ENCODE results near the gene SHOC1.
"Not testable (repeated sequence)": the region's sequence is repeated elsewhere in the genome, so short reads cannot be mapped to it uniquely, and the experiment has no call there.

Gene SHOC1

GRCh38 chr9:111807197-111807596, 12.5 kb upstream of the SHOC1 start:
- DNase-seq = no peak
- in situ Hi-C loops (cut with MboI; ENCODE audit: low pct_unique_long_range_greater_than_20kb, low sequenced_read_pairs) = no loop called here

- in situ Hi-C loops (cut with MboI; ENCODE audit: low pct_unique_long_range_greater_than_20kb, low sequenced_read_pairs) = no loop called here
- no peak for DNase-seq
Observed at GRCh38 chr9:111806259-111806658, 11.5 kb upstream of the SHOC1 start.

DNA sequence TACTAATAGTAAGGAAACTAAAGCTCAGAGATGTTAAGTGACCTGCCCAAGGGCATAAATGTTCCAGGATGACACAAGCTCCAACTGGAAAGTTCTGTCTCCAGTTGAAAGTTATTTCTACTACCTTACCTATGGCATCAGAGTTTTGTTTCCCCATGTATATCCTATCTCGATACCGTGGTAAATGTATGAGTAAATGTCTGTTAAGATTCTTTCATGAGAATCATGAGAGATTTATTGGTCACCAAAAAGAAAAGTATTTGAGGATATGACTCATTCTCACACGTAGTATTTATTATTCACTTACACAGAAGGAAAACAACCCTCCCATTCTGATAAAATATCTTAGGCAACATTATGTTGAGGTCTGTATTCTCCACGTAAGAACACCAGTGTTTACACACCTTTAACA, 11.1 kb upstream of the SHOC1 start:
- no peak for DNase-seq
- in situ Hi-C loops (cut with MboI; ENCODE audit: low pct_unique_long_range_greater_than_20kb, low sequenced_read_pairs) = no loop called here

DNA sequence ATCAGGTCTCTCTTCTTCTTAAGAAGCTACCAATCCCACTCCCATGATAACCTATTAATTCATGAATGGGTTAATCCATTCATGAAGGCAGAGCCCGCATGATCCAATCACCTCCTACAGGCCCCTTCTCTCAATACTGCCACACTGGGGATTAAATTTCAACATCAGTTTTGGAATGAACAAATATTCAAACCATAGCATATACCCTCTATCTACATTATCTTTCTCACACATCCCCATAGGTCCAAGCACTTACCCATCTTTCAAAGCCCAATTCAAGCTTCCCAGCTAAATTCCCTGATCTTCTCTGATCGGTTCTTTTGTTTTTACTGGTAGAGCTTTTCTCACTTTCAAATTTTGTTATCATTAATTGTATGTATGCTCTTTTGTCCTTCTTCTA, 10.5 kb upstream of the SHOC1 start:
- in situ Hi-C loops (cut with MboI; ENCODE audit: low pct_unique_long_range_greater_than_20kb, low sequenced_read_pairs) = no loop called here

DNA sequence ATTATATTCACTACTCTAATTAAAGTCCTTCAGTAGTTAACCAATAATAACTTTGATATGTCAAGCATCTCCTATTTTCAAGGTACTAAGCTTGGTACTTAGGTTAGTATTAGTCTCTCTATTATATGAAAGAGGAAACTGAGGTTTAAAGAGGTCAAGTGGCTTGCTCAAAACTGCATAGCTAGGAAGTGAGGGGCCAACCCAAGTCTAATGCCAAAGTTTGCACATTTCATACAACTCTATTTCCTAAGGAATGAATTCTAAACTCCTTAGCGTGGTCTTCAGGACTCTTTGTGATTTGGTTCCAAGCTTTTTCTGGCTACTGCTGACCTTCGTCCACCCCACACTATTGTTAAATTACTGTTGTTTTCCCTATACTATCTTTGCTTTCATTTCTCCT, 9.9 kb upstream of the SHOC1 start:
- DNase-seq = no peak
- in situ Hi-C loops (cut with MboI; ENCODE audit: low pct_unique_long_range_greater_than_20kb, low sequenced_read_pairs) = no loop called here

More for the DNA sequence above, 10.5 kb upstream of the SHOC1 start:
- DNase-seq = no peak

- no peak for DNase-seq
- in situ Hi-C loops (cut with MboI; ENCODE audit: low pct_unique_long_range_greater_than_20kb, low sequenced_read_pairs) = no loop called here
Observed at GRCh38 chr9:111803924-111804323, 9.2 kb upstream of the SHOC1 start.

GRCh38 chr9:111799915-111800526, 5.3 kb upstream of the SHOC1 start:
- in situ Hi-C loops (cut with MboI; ENCODE audit: low pct_unique_long_range_greater_than_20kb, low sequenced_read_pairs) = loop anchor here (25.0 kb wide), 1 partner anchor 562 kb away; no protein-coding TSS in a partner anchor
- DNase-seq = no peak

DNA sequence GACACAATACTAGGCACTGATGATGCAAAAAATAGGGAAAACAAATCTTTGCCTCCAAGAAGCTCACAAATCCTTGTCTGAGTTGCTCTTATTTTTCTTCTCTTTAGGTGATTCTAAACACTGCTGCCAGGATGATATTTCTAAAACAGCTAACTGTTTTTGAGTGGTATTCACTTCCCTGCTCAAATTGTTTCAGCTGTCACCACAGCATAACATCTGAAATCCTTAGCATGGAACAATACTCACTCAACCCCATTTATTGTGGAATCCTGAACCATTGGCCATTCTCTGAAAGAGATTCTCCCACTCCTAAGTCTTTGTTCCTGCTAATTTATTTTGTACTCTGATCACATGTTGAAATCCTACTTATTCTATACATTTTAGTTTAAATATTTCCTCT, 4.8 kb upstream of the SHOC1 start:
- no peak for DNase-seq
- in situ Hi-C loops (cut with MboI; ENCODE audit: low pct_unique_long_range_greater_than_20kb, low sequenced_read_pairs) = loop anchor here (25.0 kb wide), 1 partner anchor 563 kb away; no protein-coding TSS in a partner anchor

DNA sequence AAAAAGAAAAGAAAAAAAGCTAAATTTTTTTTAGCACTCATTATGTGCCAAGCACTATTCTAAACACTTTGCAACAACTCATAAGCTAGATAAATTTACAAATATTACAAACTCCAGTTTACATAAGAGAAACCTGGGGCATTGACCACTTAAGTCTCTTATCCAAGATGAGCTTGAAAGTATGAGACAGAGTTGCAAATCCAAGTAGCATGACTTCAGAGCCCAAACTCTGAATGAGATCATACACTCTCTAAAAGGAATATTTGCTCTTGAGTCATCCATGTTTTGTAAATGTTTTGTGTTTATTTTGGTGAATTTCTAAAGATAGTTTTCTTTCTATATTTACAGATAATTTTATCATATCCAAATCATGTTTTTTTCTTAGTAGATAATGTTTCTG, 4.0 kb upstream of the SHOC1 start:
- in situ Hi-C loops (cut with MboI; ENCODE audit: low pct_unique_long_range_greater_than_20kb, low sequenced_read_pairs) = loop anchor here (25.0 kb wide), 1 partner anchor 564 kb away; no protein-coding TSS in a partner anchor
- no peak for DNase-seq

DNA sequence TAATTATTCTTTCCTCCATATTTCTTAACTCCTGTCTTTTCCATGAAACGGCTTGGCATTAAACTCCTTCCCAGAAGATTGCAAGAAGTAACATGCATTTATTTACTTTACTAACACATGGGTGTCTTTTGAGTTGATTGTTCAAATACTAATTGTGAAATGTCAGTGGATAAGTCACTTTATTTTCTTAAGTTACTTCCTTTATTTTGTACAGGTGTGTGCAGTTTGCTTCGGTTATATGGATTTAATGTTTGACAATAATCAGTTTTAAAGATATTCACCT, 761 bp upstream of the SHOC1 start:
- in situ Hi-C loops (cut with MboI; ENCODE audit: low pct_unique_long_range_greater_than_20kb, low sequenced_read_pairs) = loop anchor here (25.0 kb wide), 1 partner anchor 567 kb away; no protein-coding TSS in a partner anchor
- no peak for DNase-seq

DNA sequence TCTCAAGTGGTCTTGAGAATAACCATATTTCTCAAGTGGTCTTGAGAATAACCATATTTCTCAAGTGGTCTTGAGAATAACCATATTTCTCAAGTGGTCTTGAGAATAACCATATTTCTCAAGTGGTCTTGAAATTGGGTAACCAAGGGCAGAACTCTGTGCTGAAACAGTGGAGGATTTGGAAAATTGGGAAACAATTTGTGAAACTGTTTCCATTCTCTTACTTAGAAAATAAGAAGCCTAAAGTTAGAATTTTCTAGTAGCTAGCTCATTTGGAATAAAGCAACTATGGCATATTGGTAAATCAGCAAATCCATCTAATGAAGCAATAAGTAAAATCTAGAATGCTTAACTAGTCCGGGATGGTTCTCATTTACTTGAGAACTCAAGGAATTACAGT, 2.9 kb downstream of the SHOC1 start:
- not testable (repeated sequence) for DNase-seq
- in situ Hi-C loops (cut with MboI; ENCODE audit: low pct_unique_long_range_greater_than_20kb, low sequenced_read_pairs) = loop anchor here (25.0 kb wide), 1 partner anchor 570 kb away; no protein-coding TSS in a partner anchor

- in situ Hi-C loops (cut with MboI; ENCODE audit: low pct_unique_long_range_greater_than_20kb, low sequenced_read_pairs) = loop anchor here (25.0 kb wide), 1 partner anchor 572 kb away; no protein-coding TSS in a partner anchor
- DNase-seq = no peak
Observed at GRCh38 chr9:111789881-111790280, 4.9 kb downstream of the SHOC1 start.

GRCh38 chr9:111783857-111784256, 10.9 kb downstream of the SHOC1 start:
- no peak for DNase-seq
- in situ Hi-C loops (cut with MboI; ENCODE audit: low pct_unique_long_range_greater_than_20kb, low sequenced_read_pairs) = loop anchor here (25.0 kb wide), 1 partner anchor 578 kb away; no protein-coding TSS in a partner anchor

- in situ Hi-C loops (cut with MboI; ENCODE audit: low pct_unique_long_range_greater_than_20kb, low sequenced_read_pairs) = loop anchor here (25.0 kb wide), 1 partner anchor 579 kb away; no protein-coding TSS in a partner anchor
- no peak for DNase-seq
Observed at GRCh38 chr9:111783424-111783823, 11.3 kb downstream of the SHOC1 start.

DNA sequence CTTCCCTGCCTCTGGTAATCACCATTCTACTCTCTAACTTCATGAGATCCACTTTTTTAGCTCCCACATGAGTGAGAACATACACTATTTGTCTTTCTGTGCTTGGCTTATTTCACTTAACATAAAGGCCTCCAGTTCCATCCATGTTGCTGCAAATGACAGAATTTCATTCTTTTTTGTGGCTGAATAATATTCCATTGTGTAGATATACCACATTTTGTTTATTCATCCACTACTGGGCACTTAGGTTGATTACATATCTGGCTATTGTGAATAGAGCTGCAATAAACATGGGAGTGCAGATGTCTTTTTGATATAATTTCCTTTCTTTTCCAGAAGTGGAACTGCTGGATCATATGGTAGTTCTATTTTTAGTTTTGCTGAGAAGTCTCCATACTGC, 28.7 kb downstream of the SHOC1 start:
- in situ Hi-C loops (cut with MboI; ENCODE audit: low pct_unique_long_range_greater_than_20kb, low sequenced_read_pairs) = loop anchor here (25.0 kb wide), 1 partner anchor 321 kb away; no protein-coding TSS in a partner anchor

GRCh38 chr9:111762556-111762955, 32.2 kb downstream of the SHOC1 start:
- no peak for DNase-seq
- in situ Hi-C loops (cut with MboI; ENCODE audit: low pct_unique_long_range_greater_than_20kb, low sequenced_read_pairs) = loop anchor here (25.0 kb wide), 1 partner anchor 325 kb away; no protein-coding TSS in a partner anchor

More for the DNA sequence above, 28.7 kb downstream of the SHOC1 start:
- DNase-seq = no peak

- in situ Hi-C loops (cut with MboI; ENCODE audit: low pct_unique_long_range_greater_than_20kb, low sequenced_read_pairs) = loop anchor here (25.0 kb wide), 1 partner anchor 327 kb away; no protein-coding TSS in a partner anchor
- DNase-seq = peak; percentile 85
Observed at GRCh38 chr9:111759762-111760639, 34.7 kb downstream of the SHOC1 start.

DNA sequence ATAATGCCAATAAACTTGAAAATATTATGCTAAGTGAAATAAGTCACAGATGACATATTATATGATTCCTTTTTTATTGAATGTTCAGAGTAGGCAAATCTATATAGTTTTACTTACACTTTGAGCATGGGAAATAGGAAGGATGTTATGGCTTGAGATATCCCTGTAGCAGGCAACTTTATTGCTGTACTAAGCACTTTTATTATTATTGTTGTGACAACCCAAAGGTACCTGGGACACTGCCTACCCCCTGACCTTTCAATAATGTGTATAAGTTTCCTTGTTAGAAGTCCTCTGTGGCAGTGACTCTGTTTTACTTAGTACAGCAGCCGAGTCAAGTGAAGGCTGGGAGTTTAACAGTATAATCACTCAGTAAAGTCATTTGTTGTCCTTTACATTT, 39.9 kb downstream of the SHOC1 start:
- in situ Hi-C loops (cut with MboI; ENCODE audit: low pct_unique_long_range_greater_than_20kb, low sequenced_read_pairs) = loop anchor here (25.0 kb wide), 1 partner anchor 333 kb away; no protein-coding TSS in a partner anchor
- DNase-seq = no peak

- no peak for DNase-seq
Observed at GRCh38 chr9:111752455-111752854, 42.3 kb downstream of the SHOC1 start.

More at GRCh38 chr9:111752455-111752854, 42.3 kb downstream of the SHOC1 start:
- in situ Hi-C loops (cut with MboI; ENCODE audit: low pct_unique_long_range_greater_than_20kb, low sequenced_read_pairs) = loop anchor here (25.0 kb wide), 1 partner anchor 335 kb away; no protein-coding TSS in a partner anchor
